GM12878 (cell line): ENCODE measurements around the gene EPB41L4B. TPM values are rescaled to one million over a fixed set of nuclear protein-coding genes. Genes with fewer than 3 reads are reported as not detected.

Source experiments
- ATAC-seq: fragments of 200-7000 bp; cut with Tn5 transposase; 3 replicates; pipeline ENCODE4 v1.9.1; 2020; ENCODE audit warnings: mild to moderate bottlenecking, moderate library complexity
- BruUV-seq: library from RNA; stranded (reverse); fragments of 400-500 nt; replicated peaks from 2 replicates; lab custom pipeline; 2021; lab: Mats Ljungman, UMichigan
- CTCF ChIA-PET: fragments of 300-600 bp; sonication (Branson Sonifier 250); formaldehyde crosslinking; extraction: SDS; loops from one replicate; lab custom pipeline; 2021; ENCODE audit warnings: inconsistent platforms; lab: Yijun Ruan, JAX
- POLR2A ChIA-PET: fragments of 350-600 bp; formaldehyde crosslinking; extraction: SDS; loops from one replicate; lab custom pipeline; 2021; ENCODE audit warnings: inconsistent platforms; lab: Charles Lee
- RAD21 ChIA-PET: fragments of 300-600 bp; sonication (Branson Sonifier 250); formaldehyde crosslinking; loops from one replicate; lab custom pipeline; 2023; ENCODE audit warnings: antibody characterized with exemption; ENCODE audit not compliant: unreplicated experiment; lab: Charles Lee
- SMC1A ChIA-PET: fragments of 300-600 bp; sonication (Branson Sonifier 250); formaldehyde crosslinking; loops from one replicate; lab custom pipeline; 2023; ENCODE audit not compliant: unreplicated experiment, uncharacterized antibody; lab: Charles Lee
- DNase-seq: peaks from one replicate; pipeline ENCODE4 v3.0.0-alpha.2; 2011; ENCODE audit warnings: low read depth, low spot score
- FAIRE-seq: peaks from 3 replicates; lab custom pipeline; 2011; peaks lifted over from hg19 to GRCh38; lab: Jason Lieb, UNC
- H2AFZ ChIP-seq: 2 replicates; pipeline ENCODE4 v1.6.0; 2011; ENCODE audit warnings: low read depth, low read length, control low read depth; ENCODE audit not compliant: control insufficient read depth
- H3K27ac ChIP-seq: 2 replicates; pipeline ENCODE4 v1.5.1; 2011; ENCODE audit warnings: control low read depth; ENCODE audit not compliant: control insufficient read depth, insufficient read depth
- H3K27me3 ChIP-seq, 2 experiments: replicated peaks in 1 of 2; 2 replicates each; pipeline versions ENCODE4 v1.6.0 to v1.6.1; 2011; ENCODE audit warnings: low read length in 1 of 2; ENCODE audit not compliant: control insufficient read depth in 2 of 2, insufficient read depth in 2 of 2
- H3K36me3 ChIP-seq, 2 experiments: 2 replicates each; pipeline ENCODE4 v1.5.1; 2011; ENCODE audit warnings: low read length in 1 of 2; ENCODE audit not compliant: control insufficient read depth in 2 of 2, insufficient read depth in 2 of 2
- H3K4me1 ChIP-seq: 2 replicates; pipeline ENCODE4 v1.6.1; 2011; ENCODE audit warnings: mild to moderate bottlenecking, low read length, moderate library complexity, mixed read lengths; ENCODE audit not compliant: control insufficient read depth, insufficient read depth
- H3K4me2 ChIP-seq: 2 replicates; pipeline ENCODE4 v1.6.0; 2011; ENCODE audit warnings: control low read depth; ENCODE audit not compliant: control insufficient read depth, insufficient read depth
- H3K4me3 ChIP-seq: fragments of 200-600 bp; sonication (generic); 2 replicates; pipeline ENCODE4 v1.5.1; 2016
- H3K79me2 ChIP-seq: 2 replicates; pipeline ENCODE4 v1.6.0; 2011; ENCODE audit warnings: low read length; ENCODE audit not compliant: control insufficient read depth, insufficient read depth
- H3K9ac ChIP-seq: 2 replicates; pipeline ENCODE4 v1.8.0; 2011; ENCODE audit warnings: low read length, control low read depth, mixed read lengths; ENCODE audit not compliant: control insufficient read depth, insufficient read depth
- H3K9me3 ChIP-seq: replicated peaks from 3 replicates; pipeline ENCODE4 v1.5.1; 2011; ENCODE audit warnings: mild to moderate bottlenecking, low read length; ENCODE audit not compliant: control insufficient read depth, insufficient read depth
- H4K20me1 ChIP-seq: 2 replicates; pipeline ENCODE4 v1.6.0; 2011; ENCODE audit not compliant: control insufficient read depth, insufficient read depth
- BACH1 ChIP-seq: fragments of 450-650 bp; IDR thresholded peaks from 2 replicates; pipeline ENCODE4 v1.6.1; 2017; ENCODE audit warnings: mild to moderate bottlenecking, borderline replicate concordance
- BCLAF1 ChIP-seq: fragments of 450-650 bp; IDR thresholded peaks from 2 replicates; pipeline ENCODE4 v1.6.1; 2017; ENCODE audit warnings: antibody characterized with exemption, mild to moderate bottlenecking, moderate library complexity
- CREM ChIP-seq: IDR thresholded peaks from 2 replicates; pipeline ENCODE4 v1.6.1; 2014; ENCODE audit warnings: antibody characterized with exemption, low read depth
- CUX1 ChIP-seq: IDR thresholded peaks from 2 replicates; pipeline ENCODE4 v1.6.1; 2012; ENCODE audit warnings: improper control_type of control experiment, low read depth, low read length; ENCODE audit not compliant: insufficient replicate concordance
- HDAC2 ChIP-seq: fragments of 200-600 bp; sonication (generic); IDR thresholded peaks from 2 replicates; pipeline ENCODE4 v1.6.1; 2017
- IKZF1 ChIP-seq: fragments of 450-650 bp; conservative IDR thresholded peaks from 2 replicates; pipeline ENCODE4 v1.6.1; 2017; ENCODE audit warnings: antibody characterized with exemption, mild to moderate bottlenecking
- PKNOX1 ChIP-seq: fragments of 450-650 bp; IDR thresholded peaks from 2 replicates; pipeline ENCODE4 v1.6.1; 2016; ENCODE audit warnings: mild to moderate bottlenecking
- REST ChIP-seq: IDR thresholded peaks from 2 replicates; pipeline ENCODE4 v1.6.1; 2012; ENCODE audit warnings: mild to moderate bottlenecking, low read depth, low read length
- STAT1 ChIP-seq: fragments of 450-650 bp; conservative IDR thresholded peaks from 2 replicates; pipeline ENCODE4 v1.6.1; 2014; ENCODE audit warnings: antibody characterized with exemption, mild to moderate bottlenecking
- YBX1 ChIP-seq: fragments of 450-650 bp; IDR thresholded peaks from 2 replicates; pipeline ENCODE4 v1.6.1; 2016; ENCODE audit warnings: antibody characterized with exemption
- ZNF384 ChIP-seq: IDR thresholded peaks from 2 replicates; pipeline ENCODE4 v1.6.1; 2012; ENCODE audit warnings: low read depth, mild to moderate bottlenecking, low read length, improper control_type of control experiment, borderline replicate concordance
- ZSCAN29 ChIP-seq: fragments of 450-650 bp; IDR thresholded peaks from 2 replicates; pipeline ENCODE4 v1.6.1; 2017; ENCODE audit warnings: mild to moderate bottlenecking, moderate library complexity
- ZZZ3 ChIP-seq: IDR thresholded peaks from 2 replicates; pipeline ENCODE4 v1.6.1; 2011; ENCODE audit warnings: low read depth; ENCODE audit not compliant: control insufficient read depth, insufficient read length
- in situ Hi-C: fragments of 300-500 bp; cut with MboI; formaldehyde crosslinking; loops from 9 replicates; pipeline ENCODE4 v1.14.3; 2018; ENCODE audit warnings: mixed read lengths
- intact Hi-C: fragments of 100-400 bp; cut with micrococcal nuclease; formaldehyde crosslinking; loops from one replicate; pipeline ENCODE4 v1.14.2; 2022; ENCODE audit not compliant: unreplicated experiment
- polyA plus RNA-seq, 11 experiments: library from polyadenylated mRNA; depleted of rRNA in 4 of 11; unstranded in 6 of 11; stranded (reverse) in 5 of 11; fragments of >200 nt; fragmentation: Nextera tagmentation in 4 of 11; fragmentation: Illumina TruSeq in 1 of 11; extraction: Ambion mirVana in 4 of 11; extraction: Trizol in 1 of 11; gene quantifications; 1 replicate in 1 of 11; 2 replicates in 10 of 11; pipeline versions ENCODE4 v1.2.1 to v1.2.3, GENCODE V29; 2011 to 2016; ENCODE audit warnings: inconsistent platforms in 2 of 11, missing spikeins in 2 of 11, low read depth in 1 of 11
- total RNA-seq, 4 experiments: library from RNA; depleted of rRNA in 3 of 4; stranded (reverse); fragments of >200 nt in 3 of 4; fragmentation: Illumina TruSeq in 1 of 4; extraction: Trizol in 1 of 4; gene quantifications; 2 replicates each; pipeline versions ENCODE4 v1.2.1 to v1.2.3, GENCODE V29; 2013 to 2021

Gene EPB41L4B
- total and polyA plus RNA-seq, 10 of the 15 experiments (the other 5 are each of a cell fraction or from before 2014, with no cell fraction given), result 0.04 to 0.75 (median 0.13) TPM; not detected in 1

- no peaks in the 10 kb centered on the region for H4K20me1 ChIP-seq
- FAIRE-seq (no peak), DNase-seq (no peak), ATAC-seq (no peak)
- ChIA-PET RAD21 (no interaction called here), POLR2A (interaction anchor here (0.6 kb wide), 1 partner anchor 21 kb away, joined by 3 read pairs; no protein-coding TSS in a partner anchor), CTCF (no interaction called here), SMC1A (no interaction called here)
- H3K79me2 ChIP-seq, result no peaks in the 10 kb centered on the region
- no peak overlapping the region for H2AFZ ChIP-seq
- H3K4me3 ChIP-seq, result no peak overlapping the region
- H3K27ac ChIP-seq, result no peak overlapping the region
- no peak overlapping the region for H3K4me2 ChIP-seq
- in situ Hi-C loops, result no loop called here
- no peaks in the 10 kb centered on the region for H3K27me3 ChIP-seq
- H3K9ac ChIP-seq, result no peak overlapping the region
- no peaks in the 10 kb centered on the region; the same call in 2 of the 3 replicates for H3K9me3 ChIP-seq
- no peaks in the 10 kb centered on the region for H3K36me3 ChIP-seq
- H3K4me1 ChIP-seq, result no peaks in the 10 kb centered on the region
- BruUV-seq, result no TSS peak
- intact Hi-C loops, result no loop called here
- TF ChIP-seq ZZZ3, result no peak
- no peak for TF ChIP-seq STAT1
- no peak for TF ChIP-seq IKZF1
- no peak for TF ChIP-seq HDAC2
- TF ChIP-seq REST, result no peak
- TF ChIP-seq ZNF384, result no peak
- TF ChIP-seq ZSCAN29, result no peak
- no peak for TF ChIP-seq CUX1
- TF ChIP-seq CREM, result no peak
- no peak for TF ChIP-seq YBX1
- no peak for TF ChIP-seq BCLAF1
- TF ChIP-seq BACH1, result no peak
- no peak for TF ChIP-seq PKNOX1
These were observed 50.4 kb downstream of the EPB41L4B start for GRCh38 chr9:109270441-109270840.
